ENCODE measurements around the gene TGM2. TPM values are rescaled to one million over a fixed set of nuclear protein-coding genes. Genes with fewer than 3 reads are reported as not detected.
A peak's percentile ranks its signal among the peaks of the same experiment; 100 is the strongest.

TGM2 gene
- total RNA-seq, 4 donors from 2014 or later: 14.2 to 52.0 (median 21.7) TPM

- in situ Hi-C loops (cut with MboI; ENCODE audit: low pct_ligation_motif_present in 1 of 4, low pct_unique_long_range_greater_than_20kb in 1 of 4, low sequenced_read_pairs in 3 of 4) (no loop called here), intact Hi-C loops (cut with DNase I; ENCODE audit: low total_unique reads) (loop anchor here (10.0 kb wide), 1 partner anchor 1727 kb away; no protein-coding TSS in a partner anchor)
- no peak for DNase-seq
- Histone ChIP-seq H3K36me3 (no peaks in the 10 kb centered on the region), H3K4me1 (peaks cover 16 to 34% (median 32%) of the 10 kb centered on the region in 4 donors), H3K27ac (no peak overlapping the region), H3K27me3 (no peaks in the 10 kb centered on the region), H3K9me3 (no peaks in the 10 kb centered on the region), H3K4me3 (no peak overlapping the region)
- TF ChIP-seq EP300 (IDR thresholded peaks at IDR 0.05; ENCODE audit: low read depth) (no peak), POLR2AphosphoS5 (IDR thresholded peaks at IDR 0.05) (no peak), POLR2A (IDR thresholded peaks at IDR 0.05) (no peak)
- TF ChIP-seq, protein P1, sequence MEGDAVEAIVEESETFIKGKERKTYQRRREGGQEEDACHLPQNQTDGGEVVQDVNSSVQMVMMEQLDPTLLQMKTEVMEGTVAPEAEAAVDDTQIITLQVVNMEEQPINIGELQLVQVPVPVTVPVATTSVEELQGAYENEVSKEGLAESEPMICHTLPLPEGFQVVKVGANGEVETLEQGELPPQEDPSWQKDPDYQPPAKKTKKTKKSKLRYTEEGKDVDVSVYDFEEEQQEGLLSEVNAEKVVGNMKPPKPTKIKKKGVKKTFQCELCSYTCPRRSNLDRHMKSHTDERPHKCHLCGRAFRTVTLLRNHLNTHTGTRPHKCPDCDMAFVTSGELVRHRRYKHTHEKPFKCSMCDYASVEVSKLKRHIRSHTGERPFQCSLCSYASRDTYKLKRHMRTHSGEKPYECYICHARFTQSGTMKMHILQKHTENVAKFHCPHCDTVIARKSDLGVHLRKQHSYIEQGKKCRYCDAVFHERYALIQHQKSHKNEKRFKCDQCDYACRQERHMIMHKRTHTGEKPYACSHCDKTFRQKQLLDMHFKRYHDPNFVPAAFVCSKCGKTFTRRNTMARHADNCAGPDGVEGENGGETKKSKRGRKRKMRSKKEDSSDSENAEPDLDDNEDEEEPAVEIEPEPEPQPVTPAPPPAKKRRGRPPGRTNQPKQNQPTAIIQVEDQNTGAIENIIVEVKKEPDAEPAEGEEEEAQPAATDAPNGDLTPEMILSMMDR (IDR thresholded peaks at IDR 0.05): no peak
- 60 to 85% methylated on average over 2 to 23 of the region's 23 CpGs for WGBS, 2 donors (ENCODE audit: low coverage in 1 of 2)
Observed at GRCh38 chr20:38141204-38141888, 23.7 kb downstream of the TGM2 start.

- Histone ChIP-seq H3K4me1 (peaks cover 16 to 33% (median 31%) of the 10 kb centered on the region in 4 donors), H3K4me3 (no peak overlapping the region), H3K36me3 (no peaks in the 10 kb centered on the region), H3K27ac (no peak overlapping the region), H3K27me3 (no peaks in the 10 kb centered on the region), H3K9me3 (no peaks in the 10 kb centered on the region)
- 47 to 55% methylated on average over 8 to 12 of the region's 12 CpGs for WGBS, 2 donors (ENCODE audit: low coverage in 1 of 2)
- DNase-seq: peak; percentile 47
- intact Hi-C loops (cut with DNase I; ENCODE audit: low total_unique reads): loop anchor here (10.0 kb wide), 1 partner anchor 1725 kb away; no protein-coding TSS in a partner anchor
- in situ Hi-C loops (cut with MboI; ENCODE audit: low pct_ligation_motif_present in 1 of 4, low pct_unique_long_range_greater_than_20kb in 1 of 4, low sequenced_read_pairs in 3 of 4): no loop called here
- TF ChIP-seq POLR2AphosphoS5 (IDR thresholded peaks at IDR 0.05) (no peak), EP300 (IDR thresholded peaks at IDR 0.05; ENCODE audit: low read depth) (no peak), POLR2A (IDR thresholded peaks at IDR 0.05) (no peak)
- TF ChIP-seq, protein P1 (IDR thresholded peaks at IDR 0.05): no peak
Observed at GRCh38 chr20:38139977-38140753, 24.9 kb downstream of the TGM2 start.

DNA sequence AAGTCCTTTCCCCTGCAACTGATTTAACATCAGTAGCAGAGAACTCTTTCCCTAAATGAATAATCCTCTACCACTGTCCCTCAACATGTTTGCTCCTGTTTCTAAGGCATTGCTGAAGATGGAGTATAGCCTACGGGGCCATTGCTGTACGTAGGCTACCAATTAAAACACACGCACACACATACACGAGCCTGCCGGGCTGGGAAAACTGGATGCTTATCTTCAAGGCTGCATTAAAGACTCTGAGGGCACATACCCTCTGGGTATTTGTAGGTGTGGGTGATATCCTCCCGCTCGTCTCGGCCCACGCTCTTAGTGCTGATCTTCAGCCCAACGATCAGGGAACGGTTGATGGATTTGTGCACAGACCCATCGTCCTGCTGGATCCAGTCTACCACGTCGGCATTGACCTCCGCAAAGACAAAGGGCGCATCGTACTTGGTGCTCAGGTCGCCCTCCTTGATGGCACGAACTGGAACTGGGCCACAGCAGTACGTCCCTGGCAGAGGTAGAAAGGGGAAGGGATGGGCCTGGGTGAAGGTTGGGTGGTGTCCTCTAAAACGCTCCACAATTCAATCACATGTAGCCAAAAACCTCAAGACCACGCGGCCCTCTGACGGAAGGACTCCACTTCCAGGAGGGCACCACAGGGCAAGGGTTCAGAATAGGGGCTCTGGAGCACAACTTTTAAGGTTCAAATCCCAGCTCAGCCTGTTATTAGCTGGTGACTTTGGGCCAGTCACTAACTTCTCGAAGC, 25.7 kb downstream of the TGM2 start:
- Histone ChIP-seq H3K9me3 (no peaks in the 10 kb centered on the region), H3K4me1 (peaks cover 12 to 24% (median 23%) of the 10 kb centered on the region in 4 donors), H3K36me3 (no peaks in the 10 kb centered on the region), H3K27ac (no peak overlapping the region), H3K4me3 (no peak overlapping the region), H3K27me3 (no peaks in the 10 kb centered on the region)
- no peak for DNase-seq
- intact Hi-C loops (cut with DNase I; ENCODE audit: low total_unique reads): no loop called here
- TF ChIP-seq, protein P1 (IDR thresholded peaks at IDR 0.05): no peak
- no peak for TF ChIP-seq POLR2AphosphoS5 (IDR thresholded peaks at IDR 0.05)
- TF ChIP-seq POLR2A (IDR thresholded peaks at IDR 0.05): no peak
- TF ChIP-seq EP300 (IDR thresholded peaks at IDR 0.05; ENCODE audit: low read depth): no peak
- 94 to 96% methylated on average over 8 to 25 of the region's 25 CpGs for WGBS, 2 donors (ENCODE audit: low coverage in 1 of 2)
- in situ Hi-C loops (cut with MboI; ENCODE audit: low pct_ligation_motif_present in 1 of 4, low pct_unique_long_range_greater_than_20kb in 1 of 4, low sequenced_read_pairs in 3 of 4): no loop called here
